ENCODE results near the gene FBXO15. TPM values are rescaled to one million over a fixed set of nuclear protein-coding genes. Genes with fewer than 3 reads are reported as not detected.
A peak's percentile ranks its signal among the peaks of the same experiment; 100 is the strongest.

Gene FBXO15
- total and polyA plus RNA-seq, 2 of the 13 experiments (the other 11 are each of a cell fraction or from before 2014, with no cell fraction given): 0.09 to 0.12 TPM

GRCh38 chr18:74040459-74041332 lies 106.9 kb downstream of the FBXO15 start:
- no peaks in the 10 kb centered on the region for H3K4me1 ChIP-seq (ENCODE audit: insufficient read depth, low read length)
- no peak overlapping the region for H3K9ac ChIP-seq (ENCODE audit: insufficient read depth, low read depth, low read length)
- ATAC-seq: peak; percentile 100
- H3K4me3 ChIP-seq (replicated peaks in 1 of 3; ENCODE audit: insufficient read depth in 1 of 3, low read depth in 2 of 3, low read length in 3 of 3): no peak overlapping the region
- peak; percentile 81 for FAIRE-seq
- no peaks in the 10 kb centered on the region for H4K20me1 ChIP-seq (ENCODE audit: insufficient read depth, low read length)
- DNase-seq (ENCODE audit: low spot score): peak; percentile 28
- no peak overlapping the region for H3K4me2 ChIP-seq (ENCODE audit: low read depth, low read length)
- intact Hi-C loops (cut with micrococcal nuclease; ENCODE audit: unreplicated experiment) (loop anchor here (1.0 to 5.0 kb wide), 2 partner anchors 77 to 302 kb away; no protein-coding TSS in a partner anchor), in situ Hi-C loops (cut with HindIII; ENCODE audit: extremely low pct_ligation_motif_present, low pct_unique_long_range_greater_than_20kb) (no loop called here)
- H3K27me3 ChIP-seq (ENCODE audit: control insufficient read depth in 1 of 2, insufficient read depth in 2 of 2, low read length in 2 of 2): no peaks in the 10 kb centered on the region
- no TSS peak for BruUV-seq (replicated peaks)
- H3K36me3 ChIP-seq (replicated peaks in 1 of 2; ENCODE audit: control insufficient read depth in 1 of 2, insufficient read depth in 2 of 2, low read length in 2 of 2): no peaks in the 10 kb centered on the region
- H3K27ac ChIP-seq (ENCODE audit: extremely low read length, insufficient read depth, low read length): no peak overlapping the region
- H3K9me3 ChIP-seq (ENCODE audit: low read length): no peaks in the 10 kb centered on the region
- CTCF ChIA-PET (ENCODE audit: low intra/inter-chr PET ratio, low total read pairs): interaction anchor here (1.4 to 1.7 kb wide), 2 partner anchors 76 to 302 kb away, joined by 4 to 6 read pairs; no protein-coding TSS in a partner anchor
- WGBS (ENCODE audit: low lambda C conversion rate): 33% methylated on average over 16 of the region's 20 CpGs
- H3K79me2 ChIP-seq (ENCODE audit: insufficient read depth, low read length): no peaks in the 10 kb centered on the region
- POLR2A ChIA-PET: no interaction called here
- no peak overlapping the region for H2AFZ ChIP-seq (ENCODE audit: low read length)
- no peak for TF ChIP-seq FIP1L1 (IDR thresholded peaks at IDR 0.05; ENCODE audit: borderline replicate concordance, insufficient read depth, low read depth, low read length)
- no peak; the same call in 1 of the 2 replicates for TF ChIP-seq ZNF691 (CRISPR knock-in tag; IDR thresholded peaks at IDR 0.05; ENCODE audit: borderline replicate concordance, low read depth)
- no peak for TF ChIP-seq ZNF777 (CRISPR knock-in tag; IDR thresholded peaks at IDR 0.05)
- TF ChIP-seq KLF9 (CRISPR knock-in tag; IDR thresholded peaks at IDR 0.05; ENCODE audit: low read depth): no peak
- no peak for TF ChIP-seq SNAI1 (CRISPR knock-in tag; IDR thresholded peaks at IDR 0.05; ENCODE audit: borderline replicate concordance)
- no peak for TF ChIP-seq AKNA (CRISPR knock-in tag; IDR thresholded peaks at IDR 0.05; ENCODE audit: borderline replicate concordance)
- TF ChIP-seq PCBP2 (optimal IDR thresholded peaks at IDR 0.05; ENCODE audit: low read depth, low read length, poor library complexity, severe bottlenecking): no peak
- TF ChIP-seq ZNF747 (CRISPR knock-in tag; IDR thresholded peaks at IDR 0.05; ENCODE audit: borderline replicate concordance): no peak
- 0 out of 2 replicates have a peak, but pooled peaks have one; percentile 28 for TF ChIP-seq ZNF672 (CRISPR knock-in tag; IDR thresholded peaks at IDR 0.05)
- TF ChIP-seq GMEB1 (CRISPR knock-in tag; IDR thresholded peaks at IDR 0.05; ENCODE audit: borderline replicate concordance): no peak
